Uterus (tissue), 4 donors: ENCODE measurements around the gene GPRC5C. TPM values are rescaled to one million over a fixed set of nuclear protein-coding genes. Genes with fewer than 3 reads are reported as not detected.
A peak's percentile ranks its signal among the peaks of the same experiment; 100 is the strongest.

Source experiments
- DNase-seq, 2 donors: peaks; one replicate each; pipeline ENCODE4 v3.0.0-alpha.2; 2019 to 2020
- H3K27ac ChIP-seq, 2 donors: fragments of 200-600 bp; sonication (generic); 1 replicate in 1 of 2; 2 replicates in 1 of 2; pipeline ENCODE4 v1.5.1; 2016 to 2018
- H3K27me3 ChIP-seq, 2 donors: fragments of 200-600 bp; sonication (generic); one replicate each; pipeline ENCODE4 v1.5.1; 2018 to 2019; ENCODE audit warnings: control low read depth in 1 of 2
- H3K36me3 ChIP-seq, 2 donors: fragments of 200-600 bp; sonication (generic); one replicate each; pipeline ENCODE4 v1.5.1; 2019; ENCODE audit warnings: control low read depth in 1 of 2
- H3K4me1 ChIP-seq, 2 donors: fragments of 200-600 bp; sonication (generic); one replicate each; pipeline ENCODE4 v1.5.1; 2018 to 2019; ENCODE audit warnings: control low read depth in 1 of 2
- H3K4me3 ChIP-seq, 2 donors: fragments of 200-600 bp; sonication (generic); 1 replicate in 1 of 2; 2 replicates in 1 of 2; pipeline ENCODE4 v1.5.1; 2018 to 2019; ENCODE audit warnings: mild to moderate bottlenecking in 1 of 2
- H3K9me3 ChIP-seq, 2 donors: fragments of 200-600 bp; sonication (generic); one replicate each; pipeline ENCODE4 v1.5.1; 2019; ENCODE audit warnings: control low read depth in 1 of 2
- POLR2A ChIP-seq, 2 donors: fragments of 450-650 bp; IDR thresholded peaks; one replicate each; pipeline ENCODE4 v1.6.1; 2016; ENCODE audit warnings: antibody characterized with exemption in 2 of 2, mild to moderate bottlenecking in 1 of 2, moderate library complexity in 1 of 2
- intact Hi-C: fragments of 100-400 bp; cut with DNase I; formaldehyde crosslinking; loops from one replicate; pipeline ENCODE4 v1.15.1; 2023; ENCODE audit warnings: low total_unique reads
- total RNA-seq, 4 donors: library from RNA; depleted of rRNA in 3 of 4; stranded (reverse); fragments of >200 nt in 3 of 4; gene quantifications; one replicate each; pipeline versions ENCODE4 v1.1.0 to v1.2.4, GENCODE V29; 2014 to 2023
- TF ChIP-seq, protein P1 (sequence below), 4 experiments: fragments of 200-600 bp in 2 of 4; fragments of 450-650 bp in 2 of 4; sonication (generic) in 2 of 4; IDR thresholded peaks; one replicate each; pipeline ENCODE4 v1.5.1; 2016 to 2019; ENCODE audit warnings: antibody characterized with exemption in 4 of 4, mild to moderate bottlenecking in 2 of 4, moderate library complexity in 1 of 4
- donor health status: DM: yes; HTN: yes; CAD: no.

Gene GPRC5C
- total RNA-seq = 10 to 100 TPM in 3 of 4 donors, 1 to 10 TPM in 1; 2.8 to 56.8 (median 27.6) TPM

DNA sequence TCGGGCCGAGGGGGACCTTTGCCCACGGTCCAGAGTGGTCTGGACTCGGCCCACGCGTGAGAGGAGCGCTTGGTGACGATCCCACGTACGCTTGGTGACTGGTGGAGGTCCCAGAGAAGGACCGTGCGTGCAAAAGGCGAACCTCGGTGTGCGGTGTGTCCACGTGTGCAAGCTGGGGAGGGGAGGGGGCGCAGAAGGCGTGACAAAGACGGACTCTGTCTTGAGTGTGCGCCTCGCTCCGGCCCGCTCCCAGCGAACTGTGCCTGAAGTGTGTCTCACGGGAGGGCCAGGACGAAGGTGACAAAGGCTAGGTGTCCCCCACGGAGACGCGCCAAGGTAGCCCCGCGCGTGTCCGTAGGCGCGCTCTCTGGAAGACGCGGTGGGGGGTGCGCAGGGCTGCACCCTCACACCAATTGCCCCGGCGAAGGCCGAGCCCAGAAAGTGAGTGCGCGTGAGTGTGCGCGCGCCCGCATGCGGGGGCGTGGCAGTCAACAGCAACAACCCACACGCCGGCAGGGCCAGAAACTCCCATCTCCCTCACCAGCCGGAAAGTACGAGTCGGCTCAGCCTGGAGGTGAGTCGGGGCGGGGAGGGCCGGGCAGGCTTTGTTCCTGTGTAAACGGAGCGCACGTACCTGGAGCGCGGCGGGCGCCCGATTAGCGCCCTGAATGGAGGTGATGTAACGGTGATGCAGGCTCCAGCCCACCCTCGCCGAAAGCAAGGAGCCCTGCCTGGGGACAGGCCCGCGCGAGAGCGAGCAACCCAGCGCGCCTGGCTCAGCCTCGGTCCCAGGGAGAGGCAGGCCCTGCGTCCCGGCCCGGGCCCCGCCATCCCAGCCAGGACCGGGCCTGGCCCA, at the start of gene GPRC5C:
Gene GPRC5C (plus strand): TSS at position 521 of the 856 bp plus-strand sequence. CDS start 7,689 bp downstream, outside the sequence.
- peak; percentile 79 to 81 for DNase-seq

DNA sequence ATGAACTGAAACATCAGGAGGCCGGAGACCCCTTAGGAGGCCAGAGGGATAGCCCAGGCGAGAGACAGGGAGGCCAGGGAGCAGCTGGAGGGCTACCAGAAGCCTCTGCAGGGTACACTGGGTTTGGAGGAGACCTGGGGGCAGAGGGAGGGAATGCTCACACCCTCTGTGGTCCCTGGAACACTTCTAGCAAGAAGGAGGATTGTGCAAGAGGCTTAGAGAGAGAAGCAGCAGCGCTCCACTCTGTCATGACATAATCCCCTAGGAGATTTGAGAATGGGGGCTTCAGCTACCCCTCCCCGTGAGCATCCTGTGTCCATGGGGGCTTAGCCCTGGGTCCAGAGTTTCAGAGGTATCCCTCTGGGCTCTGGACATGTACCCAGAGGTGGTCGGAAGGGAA, 48.7 kb upstream of the GPRC5C start:
- Histone ChIP-seq H3K27me3 (no peaks in the 10 kb centered on the region), H3K27ac (no peak overlapping the region), H3K36me3 (no peaks in the 10 kb centered on the region), H3K9me3 (no peaks in the 10 kb centered on the region), H3K4me1 (peaks cover 0 to 5% of the 10 kb centered on the region in 2 donors), H3K4me3 (no peak overlapping the region)
- no peak for TF ChIP-seq POLR2A (IDR thresholded peaks at IDR 0.05)
- TF ChIP-seq, protein P1, sequence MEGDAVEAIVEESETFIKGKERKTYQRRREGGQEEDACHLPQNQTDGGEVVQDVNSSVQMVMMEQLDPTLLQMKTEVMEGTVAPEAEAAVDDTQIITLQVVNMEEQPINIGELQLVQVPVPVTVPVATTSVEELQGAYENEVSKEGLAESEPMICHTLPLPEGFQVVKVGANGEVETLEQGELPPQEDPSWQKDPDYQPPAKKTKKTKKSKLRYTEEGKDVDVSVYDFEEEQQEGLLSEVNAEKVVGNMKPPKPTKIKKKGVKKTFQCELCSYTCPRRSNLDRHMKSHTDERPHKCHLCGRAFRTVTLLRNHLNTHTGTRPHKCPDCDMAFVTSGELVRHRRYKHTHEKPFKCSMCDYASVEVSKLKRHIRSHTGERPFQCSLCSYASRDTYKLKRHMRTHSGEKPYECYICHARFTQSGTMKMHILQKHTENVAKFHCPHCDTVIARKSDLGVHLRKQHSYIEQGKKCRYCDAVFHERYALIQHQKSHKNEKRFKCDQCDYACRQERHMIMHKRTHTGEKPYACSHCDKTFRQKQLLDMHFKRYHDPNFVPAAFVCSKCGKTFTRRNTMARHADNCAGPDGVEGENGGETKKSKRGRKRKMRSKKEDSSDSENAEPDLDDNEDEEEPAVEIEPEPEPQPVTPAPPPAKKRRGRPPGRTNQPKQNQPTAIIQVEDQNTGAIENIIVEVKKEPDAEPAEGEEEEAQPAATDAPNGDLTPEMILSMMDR (IDR thresholded peaks at IDR 0.05) = no peak
- intact Hi-C loops = no loop called here
- DNase-seq = no peak

More for the DNA sequence above, at the start of gene GPRC5C:
- no peaks in the 10 kb centered on the region for H3K4me1 ChIP-seq
- H3K27me3 ChIP-seq = no peaks in the 10 kb centered on the region
- intact Hi-C loops = no loop called here
- H3K4me3 ChIP-seq = peak within 1 kb of the TSS; percentile 41 to 62
- TF ChIP-seq, protein P1 (IDR thresholded peaks at IDR 0.05) = no peak
- peak in 1 of 2 donors; percentile 75 for TF ChIP-seq POLR2A (IDR thresholded peaks at IDR 0.05)
- H3K36me3 ChIP-seq = no peaks in the 10 kb centered on the region
- no peaks in the 10 kb centered on the region for H3K9me3 ChIP-seq
- peak within 1 kb of the TSS; percentile 83 to 94 for H3K27ac ChIP-seq

DNA sequence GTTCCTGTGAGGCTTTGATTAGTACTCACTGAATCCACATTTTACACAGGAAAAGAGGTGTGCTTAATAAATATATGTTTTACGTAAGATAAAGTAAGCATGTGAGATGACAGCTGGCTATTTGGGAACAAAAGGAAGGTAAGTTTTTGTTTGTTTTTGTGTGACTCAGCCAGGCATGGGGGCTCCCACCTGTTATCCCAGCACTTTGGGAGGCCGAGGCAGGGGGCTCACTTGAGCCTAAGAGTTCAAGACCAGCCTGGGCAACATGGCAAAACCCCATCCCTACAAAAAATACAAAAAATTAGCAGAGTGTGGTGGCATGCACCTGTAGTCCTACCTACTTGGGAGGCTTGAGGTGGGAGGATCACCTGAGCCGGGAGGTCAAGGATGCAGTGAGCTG, 46.7 kb upstream of the GPRC5C start:
- H3K9me3 ChIP-seq = no peaks in the 10 kb centered on the region
- H3K4me3 ChIP-seq = no peak overlapping the region
- no peaks in the 10 kb centered on the region for H3K4me1 ChIP-seq
- H3K27me3 ChIP-seq = no peaks in the 10 kb centered on the region
- no peak overlapping the region for H3K27ac ChIP-seq
- H3K36me3 ChIP-seq = no peaks in the 10 kb centered on the region
- intact Hi-C loops = no loop called here
- DNase-seq = no peak
- TF ChIP-seq, protein P1 (IDR thresholded peaks at IDR 0.05) = no peak
- no peak for TF ChIP-seq POLR2A (IDR thresholded peaks at IDR 0.05)

DNA sequence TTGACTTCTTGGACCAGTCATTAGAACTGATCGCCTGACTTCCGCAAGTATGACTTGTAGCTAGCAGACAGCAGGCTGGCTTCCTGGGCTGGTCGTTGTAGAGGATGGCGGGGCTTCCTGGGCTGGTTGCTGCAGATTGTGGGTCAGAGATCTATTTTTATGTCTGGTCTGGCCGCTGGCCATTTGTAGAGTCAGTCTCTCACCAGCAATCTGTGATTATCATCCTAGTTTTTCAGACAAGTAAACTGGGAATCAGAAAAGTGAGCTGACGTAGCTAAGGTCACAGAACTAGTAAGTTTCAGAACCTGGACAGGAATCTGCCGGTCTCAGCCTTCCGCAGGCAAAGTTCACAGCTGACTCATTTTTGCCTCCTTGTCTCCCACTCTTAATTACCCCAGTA, 45.5 kb upstream of the GPRC5C start:
- DNase-seq = peak in 1 of 2 donors; percentile 23
- TF ChIP-seq, protein P1 (IDR thresholded peaks at IDR 0.05) = no peak
- no peak for TF ChIP-seq POLR2A (IDR thresholded peaks at IDR 0.05)
- Histone ChIP-seq H3K36me3 (no peaks in the 10 kb centered on the region), H3K9me3 (no peaks in the 10 kb centered on the region), H3K27me3 (no peaks in the 10 kb centered on the region), H3K4me3 (no peak overlapping the region), H3K4me1 (no peaks in the 10 kb centered on the region), H3K27ac (no peak overlapping the region)
- intact Hi-C loops = no loop called here
